ENCODE data around the gene USP24.

Gene USP24

GRCh38 chr1:55156093-55156492, 59.1 kb downstream of the USP24 start:
- DNase-seq (ENCODE audit: low read depth): no peak

GRCh38 chr1:55155522-55155921, 59.6 kb downstream of the USP24 start:
- no peak for DNase-seq (ENCODE audit: low read depth)

GRCh38 chr1:55154616-55155015, 60.5 kb downstream of the USP24 start:
- no peak for DNase-seq (ENCODE audit: low read depth)

GRCh38 chr1:55153031-55153430, 62.1 kb downstream of the USP24 start:
- DNase-seq (ENCODE audit: low read depth): no peak

GRCh38 chr1:55150880-55151588, 64.1 kb downstream of the USP24 start:
- no peak for DNase-seq (ENCODE audit: low read depth)

GRCh38 chr1:55148676-55149075, 66.5 kb downstream of the USP24 start:
- DNase-seq (ENCODE audit: low read depth): no peak

- DNase-seq (ENCODE audit: low read depth): no peak
Observed at GRCh38 chr1:55147524-55147923, 67.6 kb downstream of the USP24 start.

GRCh38 chr1:55146781-55147180, 68.4 kb downstream of the USP24 start:
- DNase-seq (ENCODE audit: low read depth): no peak

- no peak for DNase-seq (ENCODE audit: low read depth)
Observed at GRCh38 chr1:55144886-55145285, 70.3 kb downstream of the USP24 start.

- DNase-seq (ENCODE audit: low read depth): no peak
Observed at GRCh38 chr1:55143684-55144083, 71.5 kb downstream of the USP24 start.

GRCh38 chr1:55141295-55141893, 73.8 kb downstream of the USP24 start:
- no peak for DNase-seq (ENCODE audit: low read depth)

GRCh38 chr1:55140546-55140983, 74.6 kb downstream of the USP24 start:
- peak; percentile 35 for DNase-seq (ENCODE audit: low read depth)

- DNase-seq (ENCODE audit: low read depth): no peak
Observed at GRCh38 chr1:55140137-55140536, 75.0 kb downstream of the USP24 start.

- DNase-seq (ENCODE audit: low read depth): no peak
Observed at GRCh38 chr1:55138823-55139222, 76.3 kb downstream of the USP24 start.

GRCh38 chr1:55134152-55134808, 80.9 kb downstream of the USP24 start:
- DNase-seq (ENCODE audit: low read depth): no peak

GRCh38 chr1:55131801-55132200, 83.4 kb downstream of the USP24 start:
- no peak for DNase-seq (ENCODE audit: low read depth)

GRCh38 chr1:55131218-55131617, 83.9 kb downstream of the USP24 start:
- DNase-seq (ENCODE audit: low read depth): no peak

GRCh38 chr1:55129194-55129728, 85.9 kb downstream of the USP24 start:
- no peak for DNase-seq (ENCODE audit: low read depth)

- DNase-seq (ENCODE audit: low read depth): no peak
Observed at GRCh38 chr1:55128418-55128995, 86.7 kb downstream of the USP24 start.

GRCh38 chr1:55127827-55128343, 87.3 kb downstream of the USP24 start:
- no peak for DNase-seq (ENCODE audit: low read depth)

- DNase-seq (ENCODE audit: low read depth): no peak
Observed at GRCh38 chr1:55124470-55124869, 90.7 kb downstream of the USP24 start.

- no peak for DNase-seq (ENCODE audit: low read depth)
Observed at GRCh38 chr1:55120538-55120937, 94.6 kb downstream of the USP24 start.

All from T-helper 22 cell (primary cell).